COLO668 (cell line): ENCODE data around the gene NCAM1.

Source experiments
- DNase-seq: peaks from one replicate; lab custom pipeline; 2025; ENCODE audit not compliant: unreplicated experiment; lab: John Stamatoyannopoulos, UW

NCAM1 gene

GRCh38 chr11:113193946-113194345 lies 232.7 kb downstream of the NCAM1 start:
- DNase-seq: no peak

- no peak for DNase-seq
Measured at GRCh38 chr11:113195728-113196127, 234.5 kb downstream of the NCAM1 start.

GRCh38 chr11:113197446-113197845 lies 236.2 kb downstream of the NCAM1 start:
- DNase-seq: no peak

GRCh38 chr11:113198972-113199661 lies 237.9 kb downstream of the NCAM1 start:
- no peak for DNase-seq

- no peak for DNase-seq
Measured at GRCh38 chr11:113199866-113200265, 238.6 kb downstream of the NCAM1 start.

- peak; percentile 9 for DNase-seq
Measured at GRCh38 chr11:113201054-113201818, 240.0 kb downstream of the NCAM1 start.

GRCh38 chr11:113202431-113202830 lies 241.2 kb downstream of the NCAM1 start:
- no peak for DNase-seq

- no peak for DNase-seq
Measured at GRCh38 chr11:113203141-113203753, 242.0 kb downstream of the NCAM1 start.

- DNase-seq: no peak
Measured at GRCh38 chr11:113204280-113204679, 243.1 kb downstream of the NCAM1 start.

GRCh38 chr11:113213549-113213948 lies 252.3 kb downstream of the NCAM1 start:
- no peak for DNase-seq

GRCh38 chr11:113222241-113222640 lies 261.0 kb downstream of the NCAM1 start:
- DNase-seq: no peak

GRCh38 chr11:113234888-113235287 lies 273.7 kb downstream of the NCAM1 start:
- DNase-seq: no peak

- DNase-seq: no peak
Measured at GRCh38 chr11:113237261-113237660, 276.0 kb downstream of the NCAM1 start.

GRCh38 chr11:113238721-113239120 lies 277.5 kb downstream of the NCAM1 start:
- peak; percentile 68 for DNase-seq

- peak; percentile 90 for DNase-seq
Measured at GRCh38 chr11:113240389-113240788, 279.2 kb downstream of the NCAM1 start.

- DNase-seq: peak; percentile 46
Measured at GRCh38 chr11:113240790-113241635, 279.8 kb downstream of the NCAM1 start.

GRCh38 chr11:113241636-113242054 lies 280.4 kb downstream of the NCAM1 start:
- DNase-seq: peak; percentile 43

GRCh38 chr11:113242060-113242459 lies 280.8 kb downstream of the NCAM1 start:
- no peak for DNase-seq

GRCh38 chr11:113242767-113243397 lies 281.7 kb downstream of the NCAM1 start:
- no peak for DNase-seq

- no peak for DNase-seq
Measured at GRCh38 chr11:113243696-113244095, 282.5 kb downstream of the NCAM1 start.

GRCh38 chr11:113245216-113245615 lies 284.0 kb downstream of the NCAM1 start:
- no peak for DNase-seq
